ENCODE data around the gene MTNR1B.
A peak's percentile ranks its signal among the peaks of the same experiment; 100 is the strongest.

Gene MTNR1B

GRCh38 chr11:92969634-92970347 is at the start of gene MTNR1B:
MTNR1B (plus strand) TSS chr11:92969651; CDS start chr11:92969726, 75 bp downstream.
- no peak for DNase-seq (ENCODE audit: low read depth)
- H3K4me3 ChIP-seq (ENCODE audit: low read depth, low read length), result peak within 1 kb of the TSS; percentile 30

- H3K4me3 ChIP-seq (ENCODE audit: low read depth, low read length), result no peak overlapping the region
- no peak for DNase-seq (ENCODE audit: low read depth)
Measured at GRCh38 chr11:92920331-92920730, 49.1 kb upstream of the MTNR1B start.

- DNase-seq (ENCODE audit: low read depth), result no peak
- no peak overlapping the region for H3K4me3 ChIP-seq (ENCODE audit: low read depth, low read length)
Measured at GRCh38 chr11:92922731-92923130, 46.7 kb upstream of the MTNR1B start.

GRCh38 chr11:92929246-92929645 is 40.2 kb upstream of the MTNR1B start:
- peak; percentile 13 for DNase-seq (ENCODE audit: low read depth)

GRCh38 chr11:92929653-92930052 is 39.8 kb upstream of the MTNR1B start:
- no peak overlapping the region for H3K4me3 ChIP-seq (ENCODE audit: low read depth, low read length)
- DNase-seq (ENCODE audit: low read depth), result peak; percentile 3

More at GRCh38 chr11:92929246-92929645, 40.2 kb upstream of the MTNR1B start:
- H3K4me3 ChIP-seq (ENCODE audit: low read depth, low read length), result no peak overlapping the region

- H3K4me3 ChIP-seq (ENCODE audit: low read depth, low read length), result no peak overlapping the region
- peak; percentile 1 for DNase-seq (ENCODE audit: low read depth)
Measured at GRCh38 chr11:92931746-92932422, 37.6 kb upstream of the MTNR1B start.

- no peak for DNase-seq (ENCODE audit: low read depth)
Measured at GRCh38 chr11:92939305-92939704, 30.1 kb upstream of the MTNR1B start.

GRCh38 chr11:92941676-92942571 is 27.5 kb upstream of the MTNR1B start:
- no peak overlapping the region for H3K4me3 ChIP-seq (ENCODE audit: low read depth, low read length)
- no peak for DNase-seq (ENCODE audit: low read depth)

More at GRCh38 chr11:92939305-92939704, 30.1 kb upstream of the MTNR1B start:
- no peak overlapping the region for H3K4me3 ChIP-seq (ENCODE audit: low read depth, low read length)

- no peak overlapping the region for H3K4me3 ChIP-seq (ENCODE audit: low read depth, low read length)
- no peak for DNase-seq (ENCODE audit: low read depth)
Measured at GRCh38 chr11:92946707-92947106, 22.7 kb upstream of the MTNR1B start.

- no peak for DNase-seq (ENCODE audit: low read depth)
- H3K4me3 ChIP-seq (ENCODE audit: low read depth, low read length), result no peak overlapping the region
Measured at GRCh38 chr11:92948116-92948515, 21.3 kb upstream of the MTNR1B start.

- H3K4me3 ChIP-seq (ENCODE audit: low read depth, low read length), result no peak overlapping the region
- no peak for DNase-seq (ENCODE audit: low read depth)
Measured at GRCh38 chr11:92954003-92954402, 15.4 kb upstream of the MTNR1B start.

GRCh38 chr11:92955860-92956259 is 13.6 kb upstream of the MTNR1B start:
- H3K4me3 ChIP-seq (ENCODE audit: low read depth, low read length), result no peak overlapping the region
- no peak for DNase-seq (ENCODE audit: low read depth)

GRCh38 chr11:92960886-92961285 is 8.6 kb upstream of the MTNR1B start:
- DNase-seq (ENCODE audit: low read depth), result no peak
- no peak overlapping the region for H3K4me3 ChIP-seq (ENCODE audit: low read depth, low read length)

- no peak overlapping the region for H3K4me3 ChIP-seq (ENCODE audit: low read depth, low read length)
- DNase-seq (ENCODE audit: low read depth), result no peak
Measured at GRCh38 chr11:92962446-92962845, 7.0 kb upstream of the MTNR1B start.

GRCh38 chr11:92964471-92964870 is 5.0 kb upstream of the MTNR1B start:
- no peak overlapping the region for H3K4me3 ChIP-seq (ENCODE audit: low read depth, low read length)
- DNase-seq (ENCODE audit: low read depth), result no peak

GRCh38 chr11:92965196-92965595 is 4.3 kb upstream of the MTNR1B start:
- no peak for DNase-seq (ENCODE audit: low read depth)
- no peak overlapping the region for H3K4me3 ChIP-seq (ENCODE audit: low read depth, low read length)

GRCh38 chr11:92967178-92967577 is 2.3 kb upstream of the MTNR1B start:
- H3K4me3 ChIP-seq (ENCODE audit: low read depth, low read length), result no peak overlapping the region
- no peak for DNase-seq (ENCODE audit: low read depth)

- H3K4me3 ChIP-seq (ENCODE audit: low read depth, low read length), result no peak overlapping the region
- DNase-seq (ENCODE audit: low read depth), result no peak
Measured at GRCh38 chr11:92967867-92968266, 1.6 kb upstream of the MTNR1B start.

- peak overlapping the region; percentile 30 for H3K4me3 ChIP-seq (ENCODE audit: low read depth, low read length)
- no peak for DNase-seq (ENCODE audit: low read depth)
Measured at GRCh38 chr11:92969293-92969633, 188 bp upstream of the MTNR1B start.

- H3K4me3 ChIP-seq (ENCODE audit: low read depth, low read length), result no peak overlapping the region
- no peak for DNase-seq (ENCODE audit: low read depth)
Measured at GRCh38 chr11:92972248-92972647, 2.8 kb downstream of the MTNR1B start.

Measured in skeletal muscle cell (primary cell).